ENCODE results near the gene ST6GALNAC3.

ST6GALNAC3 gene

GRCh38 chr1:76543495-76543894 is 468.9 kb downstream of the ST6GALNAC3 start:
- no peak for DNase-seq

GRCh38 chr1:76546354-76546933 is 471.9 kb downstream of the ST6GALNAC3 start:
- DNase-seq = no peak

DNA sequence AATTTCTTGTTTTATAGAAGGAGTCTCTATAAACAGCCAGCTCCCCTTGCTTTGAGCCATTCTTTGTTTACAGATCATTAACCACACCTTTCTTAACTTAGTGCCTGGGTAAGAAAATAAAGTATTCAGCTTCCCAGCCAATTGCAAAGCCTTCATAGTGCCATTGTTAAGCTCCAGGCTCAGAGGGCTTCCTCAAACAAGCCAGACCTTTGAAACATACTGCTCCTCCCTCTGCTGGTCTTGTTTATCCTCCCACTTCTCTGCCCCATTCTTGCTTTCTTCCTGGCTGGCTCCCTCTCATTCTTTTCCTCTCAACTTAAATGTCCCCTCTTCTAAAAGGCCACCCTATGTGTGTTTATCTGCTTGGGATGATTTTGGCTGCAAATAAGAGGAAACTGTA is 473.4 kb downstream of the ST6GALNAC3 start:
- no peak for DNase-seq

DNA sequence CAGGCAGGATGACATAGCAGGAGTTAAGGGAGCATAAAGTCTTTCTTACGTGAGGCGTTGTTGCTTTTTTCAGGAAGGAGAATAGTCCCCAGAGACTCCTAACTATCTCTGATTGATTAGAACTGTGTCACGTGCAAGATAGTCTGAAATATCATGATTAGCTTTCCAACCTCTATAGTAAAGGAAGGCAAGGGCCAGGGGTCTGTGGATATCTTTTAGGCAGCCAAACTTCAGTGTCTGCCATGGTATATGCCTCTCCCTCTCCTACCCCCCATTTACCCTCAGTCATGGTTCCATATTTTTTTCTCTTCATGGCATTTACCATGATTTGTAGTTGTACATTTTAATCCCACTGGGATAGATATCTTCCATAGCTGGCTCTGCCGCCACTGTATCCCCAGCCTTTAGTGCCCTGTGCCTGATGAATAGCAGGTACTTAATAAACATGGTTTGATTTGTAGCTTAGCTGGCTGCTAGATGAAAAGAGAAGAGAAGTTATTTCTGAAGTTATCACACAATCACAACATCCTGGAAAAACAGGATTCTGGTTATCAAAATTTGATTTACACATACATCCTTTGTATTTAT is 474.1 kb downstream of the ST6GALNAC3 start:
- no peak for DNase-seq

- DNase-seq = no peak
These were observed 479.7 kb downstream of the ST6GALNAC3 start for GRCh38 chr1:76554283-76554682.

DNA sequence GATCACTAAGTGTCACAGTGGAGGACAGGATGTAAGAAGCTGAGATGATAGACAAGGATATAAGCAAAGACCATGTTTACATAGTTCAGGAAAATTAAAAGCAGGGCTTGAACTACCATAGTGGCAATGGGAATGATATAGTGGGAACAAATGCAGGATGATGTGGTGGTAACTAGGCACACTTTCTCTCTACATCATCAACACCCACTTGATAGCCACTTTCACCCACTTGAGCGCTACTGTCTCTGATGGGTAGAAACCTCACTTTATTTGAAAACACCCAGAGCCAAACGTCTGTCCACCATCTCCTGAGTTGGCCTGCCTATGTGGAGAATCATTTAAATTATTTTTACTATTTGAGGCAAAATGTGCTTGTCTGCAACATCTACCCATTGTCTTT is 487.7 kb downstream of the ST6GALNAC3 start:
- no peak for DNase-seq

GRCh38 chr1:76568573-76569238 is 494.2 kb downstream of the ST6GALNAC3 start:
- DNase-seq = no peak

GRCh38 chr1:76571248-76571647 is 496.7 kb downstream of the ST6GALNAC3 start:
- DNase-seq = no peak

DNA sequence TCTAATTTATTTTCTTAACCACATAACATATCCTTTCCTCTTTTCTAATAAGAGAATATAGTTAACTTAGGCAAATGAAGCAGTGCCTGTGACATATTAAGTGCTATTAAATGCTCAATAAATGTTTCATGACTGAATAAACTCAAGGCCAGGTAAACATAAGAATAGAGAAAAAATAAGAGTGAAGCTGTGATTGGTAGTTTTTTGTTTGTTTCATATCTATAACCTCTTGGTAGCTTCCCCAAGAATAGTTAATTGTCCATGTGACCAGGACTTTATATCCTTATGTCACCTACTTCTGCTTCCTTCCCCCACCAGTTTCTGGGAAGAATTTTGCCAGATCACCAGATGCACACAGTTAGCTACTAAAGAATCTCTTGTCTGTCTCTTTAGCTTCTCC is 497.7 kb downstream of the ST6GALNAC3 start:
- no peak for DNase-seq

DNA sequence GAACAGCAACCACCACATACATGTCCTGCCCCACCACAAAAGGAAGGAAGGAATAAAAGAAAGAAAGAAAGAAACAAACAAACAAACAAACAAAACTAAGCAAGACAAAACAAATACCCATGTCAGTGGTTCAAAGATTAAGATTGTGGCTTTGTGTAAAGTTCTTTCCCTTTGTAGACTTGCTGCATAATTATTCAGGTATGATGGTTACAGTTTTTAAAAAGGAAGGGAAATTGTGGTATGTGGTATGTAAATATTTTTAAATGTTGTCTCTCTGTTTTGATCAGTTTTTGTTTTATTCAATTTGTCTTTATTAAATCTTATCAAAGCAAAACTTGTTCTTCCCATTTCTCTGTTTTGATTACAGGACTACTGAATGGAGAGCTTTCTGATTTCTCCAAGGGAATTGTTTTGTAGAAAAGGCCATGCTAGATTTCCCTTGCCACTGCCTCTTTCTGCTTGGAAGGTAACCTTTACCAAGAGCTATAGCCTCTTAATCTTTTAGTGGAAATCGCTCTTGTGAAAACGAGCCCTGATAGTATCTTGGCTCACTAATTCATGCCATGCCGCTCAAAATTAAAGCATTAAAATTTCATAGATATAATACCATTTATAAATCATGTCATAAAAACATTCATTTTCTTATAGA is 502.5 kb downstream of the ST6GALNAC3 start:
- DNase-seq = no peak

GRCh38 chr1:76577525-76578185 is 503.1 kb downstream of the ST6GALNAC3 start:
- DNase-seq = no peak

- no peak for DNase-seq
These were observed 505.7 kb downstream of the ST6GALNAC3 start for GRCh38 chr1:76580206-76580605.

DNA sequence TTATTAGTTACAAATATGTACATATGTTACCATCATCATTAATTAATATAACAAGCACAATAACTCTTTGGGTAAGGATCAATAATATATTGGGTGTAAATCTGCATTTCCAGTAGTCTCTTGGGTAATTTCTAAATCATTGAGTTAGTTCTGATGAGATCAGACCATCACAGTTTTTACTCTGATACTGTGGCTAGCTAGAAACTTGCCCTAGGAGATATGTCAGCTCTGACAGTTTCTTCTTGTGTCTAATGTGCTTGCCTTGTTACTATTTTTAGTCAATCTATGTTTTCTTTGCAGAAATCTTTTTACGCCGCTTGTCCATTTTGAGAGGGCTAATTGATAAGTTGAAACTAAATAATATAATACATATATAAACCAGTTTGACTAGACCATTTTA is 507.2 kb downstream of the ST6GALNAC3 start:
- DNase-seq = no peak

GRCh38 chr1:76583235-76583868 is 508.8 kb downstream of the ST6GALNAC3 start:
- DNase-seq = no peak

DNA sequence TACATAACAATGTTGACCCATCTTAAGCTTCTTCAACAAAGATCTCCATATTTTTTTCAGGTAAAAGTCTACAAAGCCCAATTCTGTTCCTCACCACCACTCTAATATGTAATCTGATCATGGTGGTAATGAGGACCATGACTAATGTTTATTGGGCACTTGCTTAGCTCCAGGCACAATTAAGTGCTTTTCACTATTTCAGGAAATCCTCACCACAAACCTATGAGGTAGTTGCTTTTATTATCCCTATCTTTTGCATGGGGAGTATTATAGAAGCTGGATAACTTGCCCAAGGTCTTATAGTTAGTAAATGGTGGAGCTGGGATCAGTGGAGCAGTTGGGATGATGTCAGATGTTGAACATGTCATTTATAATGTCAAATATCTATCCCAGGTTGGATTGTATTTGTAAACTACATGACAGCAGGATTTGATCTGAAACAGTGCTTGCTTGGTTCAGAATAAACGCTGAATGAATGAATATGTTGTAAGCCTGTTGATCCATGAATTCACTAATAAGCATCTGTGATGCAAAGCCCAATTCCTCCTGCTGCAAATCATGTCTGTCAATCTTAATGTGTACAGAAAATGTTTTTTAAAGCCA is 509.4 kb downstream of the ST6GALNAC3 start:
- no peak for DNase-seq

GRCh38 chr1:76585980-76586674 is 511.6 kb downstream of the ST6GALNAC3 start:
- no peak for DNase-seq

DNA sequence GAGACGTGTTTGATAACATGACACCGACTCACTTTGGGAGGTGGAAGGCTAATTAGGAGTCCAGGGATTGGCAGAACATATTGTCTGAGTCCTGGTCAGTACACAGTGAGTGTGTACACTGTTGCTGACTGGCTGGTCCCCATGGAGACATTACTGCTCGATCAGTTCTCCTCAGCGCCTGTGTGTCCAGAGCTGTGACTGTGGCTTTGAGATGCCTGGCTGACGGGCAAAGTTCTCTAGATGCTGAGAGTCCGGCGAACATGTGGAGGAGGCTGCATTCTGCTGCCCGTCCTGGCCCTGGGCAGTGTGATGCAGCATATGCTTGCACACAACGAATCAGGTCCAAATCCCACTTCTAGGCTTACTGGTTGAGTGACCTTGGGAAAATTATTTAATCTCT is 512.7 kb downstream of the ST6GALNAC3 start:
- DNase-seq = no peak

DNA sequence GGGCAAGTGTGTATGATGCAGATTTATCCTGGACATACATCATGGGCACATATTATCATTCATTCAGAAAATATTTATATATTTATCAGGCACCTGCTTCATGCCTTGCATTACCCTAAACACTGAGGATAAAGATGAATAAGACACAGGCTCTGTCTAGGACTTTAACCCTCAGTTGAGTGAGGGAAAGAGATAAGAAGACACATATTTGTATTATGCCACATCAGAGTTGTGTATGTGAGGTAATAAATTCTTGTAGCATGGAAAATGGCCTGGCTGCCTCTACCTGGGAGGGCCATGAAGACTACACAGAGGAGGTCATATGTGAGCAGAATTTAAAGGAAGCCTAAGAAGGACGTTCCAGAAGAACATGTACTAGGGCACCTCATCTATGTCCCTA is 516.9 kb downstream of the ST6GALNAC3 start:
- no peak for DNase-seq

- DNase-seq = no peak
These were observed 517.4 kb downstream of the ST6GALNAC3 start for GRCh38 chr1:76591963-76592362.

DNA sequence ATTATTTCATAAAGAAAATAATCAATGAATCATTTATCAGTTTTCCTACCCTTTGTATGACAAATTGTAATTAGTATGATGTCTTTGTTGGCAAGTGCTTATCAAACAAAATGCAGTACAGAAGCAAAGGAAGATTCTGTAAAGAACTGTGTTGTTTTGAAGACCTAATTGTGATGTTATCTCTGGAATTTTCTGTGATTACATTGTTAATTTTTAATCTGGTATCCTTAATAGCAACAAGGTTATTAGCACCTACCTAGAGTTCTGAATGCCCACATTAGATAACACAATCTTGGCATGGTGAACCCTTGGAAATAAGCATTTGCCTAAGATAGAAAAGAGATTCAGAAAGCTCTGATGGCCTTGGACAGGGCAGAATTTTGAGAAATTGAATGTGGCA is 518.6 kb downstream of the ST6GALNAC3 start:
- DNase-seq = no peak

DNA sequence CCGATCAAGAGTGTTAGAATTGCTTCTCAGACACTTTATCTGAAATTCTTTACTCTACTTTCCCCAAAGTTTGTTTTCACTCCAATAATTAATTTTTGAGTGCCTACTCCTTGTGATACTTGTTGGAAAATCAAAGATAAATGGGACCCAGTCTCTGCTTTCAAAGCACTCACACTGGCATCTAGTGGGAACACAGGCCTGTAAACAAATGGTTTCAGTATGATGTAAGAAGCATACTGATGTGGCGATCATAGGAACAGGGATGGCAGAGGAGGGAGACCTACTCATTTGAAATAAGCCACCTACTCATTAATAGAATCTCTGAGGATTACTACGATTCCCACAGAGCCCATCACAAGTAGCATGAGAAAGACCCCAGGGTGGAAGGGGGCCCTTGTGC is 519.1 kb downstream of the ST6GALNAC3 start:
- DNase-seq = no peak

DNA sequence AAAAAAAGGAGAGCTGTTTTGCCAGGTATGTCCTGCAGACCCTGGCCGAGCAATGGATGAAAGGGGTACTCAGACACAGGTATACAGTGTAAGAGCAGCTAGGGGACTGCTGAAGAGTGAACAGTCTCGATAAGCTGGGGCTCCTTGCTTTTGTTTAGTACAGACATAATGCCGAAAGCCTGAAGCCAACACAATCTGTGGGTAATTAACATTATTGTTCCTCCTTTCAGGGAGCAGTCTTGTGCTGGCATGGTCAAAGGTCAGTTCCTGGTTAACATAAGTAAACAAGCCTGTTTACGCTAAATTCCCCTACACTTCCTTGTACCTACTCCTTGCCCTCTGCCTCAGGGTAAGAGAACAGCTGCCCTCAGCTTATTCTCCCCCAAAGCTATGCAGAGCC is 520.5 kb downstream of the ST6GALNAC3 start:
- DNase-seq = no peak
